HCT116 (cell line): ENCODE data around the gene CREB3.

Experiments
- EZH2 ChIP-seq: fragments of 200-600 bp; sonication (generic); IDR thresholded peaks from 2 replicates; pipeline ENCODE4 v1.6.1; 2017; ENCODE audit warnings: antibody characterized with exemption, mixed run types
- EZH2phosphoT487 ChIP-seq: fragments of 200-600 bp; IDR thresholded peaks from 2 replicates; pipeline ENCODE4 v1.6.1; 2018; ENCODE audit warnings: antibody characterized with exemption, borderline replicate concordance
- FOSL1 ChIP-seq: IDR thresholded peaks from 2 replicates; pipeline ENCODE4 v1.6.1; 2012; ENCODE audit warnings: low read depth
- POLR2A ChIP-seq: IDR thresholded peaks from 2 replicates; pipeline ENCODE4 v1.7.0; 2011; ENCODE audit warnings: borderline replicate concordance; ENCODE audit not compliant: insufficient read depth, insufficient read length; ENCODE audit errors: extremely low read depth
- POLR2AphosphoS5 ChIP-seq: IDR thresholded peaks from 2 replicates; pipeline ENCODE4 v1.6.1; 2011; ENCODE audit warnings: mild to moderate bottlenecking, low read depth, low read length, moderate library complexity
- RAD21 ChIP-seq: IDR thresholded peaks from 2 replicates; pipeline ENCODE4 v1.6.1; 2012; ENCODE audit warnings: low read depth, mild to moderate bottlenecking
- TF ChIP-seq, protein P1 (sequence below), 3 experiments: fragments of 200-600 bp in 1 of 3; sonication (generic) in 1 of 3; IDR thresholded peaks in 2 of 3; conservative IDR thresholded peaks in 1 of 3; 2 replicates each; pipeline ENCODE4 v1.5.1; 2012 to 2017; ENCODE audit warnings: low read depth in 2 of 3, low read length in 2 of 3, antibody characterized with exemption in 1 of 3, borderline replicate concordance in 1 of 3, control low read depth in 1 of 3, mild to moderate bottlenecking in 1 of 3, mixed read lengths in 1 of 3, mixed run types in 1 of 3, moderate library complexity in 1 of 3; ENCODE audit not compliant: insufficient read depth in 1 of 3
- TF ChIP-seq, protein P2 (sequence below): IDR thresholded peaks from 2 replicates; pipeline ENCODE4 v1.6.1; 2011; ENCODE audit warnings: mild to moderate bottlenecking, low read length, moderate library complexity; ENCODE audit not compliant: insufficient replicate concordance; ENCODE audit errors: extremely low read depth

- TF ChIP-seq POLR2AphosphoS5 (no peak), RAD21 (no peak), EZH2 (no peak), EZH2phosphoT487 (no peak), POLR2A (no peak), FOSL1 (no peak)
- TF ChIP-seq, protein P1, sequence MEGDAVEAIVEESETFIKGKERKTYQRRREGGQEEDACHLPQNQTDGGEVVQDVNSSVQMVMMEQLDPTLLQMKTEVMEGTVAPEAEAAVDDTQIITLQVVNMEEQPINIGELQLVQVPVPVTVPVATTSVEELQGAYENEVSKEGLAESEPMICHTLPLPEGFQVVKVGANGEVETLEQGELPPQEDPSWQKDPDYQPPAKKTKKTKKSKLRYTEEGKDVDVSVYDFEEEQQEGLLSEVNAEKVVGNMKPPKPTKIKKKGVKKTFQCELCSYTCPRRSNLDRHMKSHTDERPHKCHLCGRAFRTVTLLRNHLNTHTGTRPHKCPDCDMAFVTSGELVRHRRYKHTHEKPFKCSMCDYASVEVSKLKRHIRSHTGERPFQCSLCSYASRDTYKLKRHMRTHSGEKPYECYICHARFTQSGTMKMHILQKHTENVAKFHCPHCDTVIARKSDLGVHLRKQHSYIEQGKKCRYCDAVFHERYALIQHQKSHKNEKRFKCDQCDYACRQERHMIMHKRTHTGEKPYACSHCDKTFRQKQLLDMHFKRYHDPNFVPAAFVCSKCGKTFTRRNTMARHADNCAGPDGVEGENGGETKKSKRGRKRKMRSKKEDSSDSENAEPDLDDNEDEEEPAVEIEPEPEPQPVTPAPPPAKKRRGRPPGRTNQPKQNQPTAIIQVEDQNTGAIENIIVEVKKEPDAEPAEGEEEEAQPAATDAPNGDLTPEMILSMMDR (IDR thresholded peaks at IDR 0.05 in 2 of 3, conservative IDR thresholded peaks at IDR 0.05 in 1 of 3; ENCODE audit: borderline replicate concordance in 1 of 3, insufficient read depth in 1 of 3, low read depth in 2 of 3, low read length in 2 of 3) = no peak
- TF ChIP-seq, protein P2, sequence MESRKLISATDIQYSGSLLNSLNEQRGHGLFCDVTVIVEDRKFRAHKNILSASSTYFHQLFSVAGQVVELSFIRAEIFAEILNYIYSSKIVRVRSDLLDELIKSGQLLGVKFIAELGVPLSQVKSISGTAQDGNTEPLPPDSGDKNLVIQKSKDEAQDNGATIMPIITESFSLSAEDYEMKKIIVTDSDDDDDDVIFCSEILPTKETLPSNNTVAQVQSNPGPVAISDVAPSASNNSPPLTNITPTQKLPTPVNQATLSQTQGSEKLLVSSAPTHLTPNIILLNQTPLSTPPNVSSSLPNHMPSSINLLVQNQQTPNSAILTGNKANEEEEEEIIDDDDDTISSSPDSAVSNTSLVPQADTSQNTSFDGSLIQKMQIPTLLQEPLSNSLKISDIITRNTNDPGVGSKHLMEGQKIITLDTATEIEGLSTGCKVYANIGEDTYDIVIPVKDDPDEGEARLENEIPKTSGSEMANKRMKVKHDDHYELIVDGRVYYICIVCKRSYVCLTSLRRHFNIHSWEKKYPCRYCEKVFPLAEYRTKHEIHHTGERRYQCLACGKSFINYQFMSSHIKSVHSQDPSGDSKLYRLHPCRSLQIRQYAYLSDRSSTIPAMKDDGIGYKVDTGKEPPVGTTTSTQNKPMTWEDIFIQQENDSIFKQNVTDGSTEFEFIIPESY = no peak
These were observed 32.4 kb upstream of the CREB3 start for GRCh38 chr9:35700031-35700430.
